Left lung (tissue), 10 donors: Measurements from ENCODE around the gene ANP32B. TPM values are rescaled to one million over a fixed set of nuclear protein-coding genes. Genes with fewer than 3 reads are reported as not detected.

ENCODE experiments used
- ATAC-seq: fragments of 200-7000 bp; cut with Tn5 transposase; one replicate; pipeline ENCODE4 v1.9.1; 2020; ENCODE audit warnings: moderate library complexity
- DNase-seq, 4 donors: peaks; one replicate each; pipeline ENCODE4 v3.0.0-alpha.2; 2013 to 2020
- H3K27ac ChIP-seq, 2 donors: fragments of 200-600 bp; sonication (generic) in 1 of 2; one replicate each; pipeline versions ENCODE4 v1.5.0 to v1.8.0; 2020 to 2021
- H3K27me3 ChIP-seq, 2 donors: fragments of 200-600 bp; sonication (generic) in 1 of 2; one replicate each; pipeline versions ENCODE4 v1.5.0 to v1.8.0; 2020 to 2021
- H3K36me3 ChIP-seq, 2 donors: fragments of 200-600 bp; sonication (generic) in 1 of 2; one replicate each; pipeline versions ENCODE4 v1.5.0 to v1.8.0; 2020 to 2021
- H3K4me1 ChIP-seq, 2 donors: fragments of 200-600 bp; one replicate each; pipeline ENCODE4 v1.8.0; 2021
- H3K4me3 ChIP-seq, 2 donors: fragments of 200-600 bp; sonication (generic) in 1 of 2; one replicate each; pipeline versions ENCODE4 v1.5.0 to v1.8.0; 2020 to 2021; ENCODE audit warnings: mild to moderate bottlenecking in 1 of 2
- H3K9me3 ChIP-seq, 2 donors: fragments of 200-600 bp; sonication (generic) in 1 of 2; one replicate each; pipeline versions ENCODE4 v1.5.0 to v1.8.0; 2020 to 2021
- intact Hi-C, 2 donors: fragments of 100-400 bp; cut with DNase I; formaldehyde crosslinking; loops; one replicate each; pipeline versions ENCODE4 v1.11.2 to v1.14.2; 2022
- polyA plus RNA-seq, 6 donors: library from polyadenylated mRNA; unstranded; fragments of 120-200 nt; gene quantifications; one replicate each; pipeline ENCODE4 v1.2.1, GENCODE V29; 2013; ENCODE audit not compliant: insufficient read length in 6 of 6
- total RNA-seq, 2 donors: library from RNA; stranded (reverse); fragmentation: NEBNext Ultra II Directional; extraction: Animal tissue kit (Norgen Biotek cat#: 25700); gene quantifications; one replicate each; pipeline ENCODE4 v1.2.1, GENCODE V29; 2021
- TF ChIP-seq, protein P1 (sequence below), 2 donors: fragments of 200-600 bp; sonication (generic) in 1 of 2; IDR thresholded peaks; one replicate each; pipeline versions ENCODE4 v1.5.0 to v1.8.0; 2021; ENCODE audit warnings: antibody characterized with exemption in 2 of 2
- donor health status: DM: no; HTN: yes; CAD: no.
- donor health status: DM: no; HTN: no; CAD: no.

ANP32B gene
- total and polyA plus RNA-seq, 8 donors: 84.9 to 318 (median 248) TPM

DNA sequence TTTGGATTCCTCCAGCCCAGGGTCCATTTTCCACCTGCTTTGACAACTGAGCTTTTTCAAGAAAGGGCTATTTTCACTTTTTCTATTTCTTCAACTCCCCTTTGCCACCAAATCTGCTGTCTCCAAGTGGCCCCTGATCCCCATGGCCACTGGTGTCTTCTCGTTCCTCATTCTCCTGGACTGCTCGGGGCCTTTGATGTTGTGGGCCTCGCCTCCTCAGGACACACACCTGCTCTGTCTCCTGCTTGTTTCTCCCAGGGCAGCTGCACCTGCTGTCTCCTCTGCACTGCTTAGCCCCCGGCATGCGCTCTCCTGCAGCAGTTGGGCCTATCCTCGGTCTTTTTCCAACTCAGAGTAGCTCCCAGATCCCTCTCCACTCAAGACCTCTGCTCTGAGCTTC is 57.1 kb downstream of the ANP32B start:
- TF ChIP-seq, protein P1, sequence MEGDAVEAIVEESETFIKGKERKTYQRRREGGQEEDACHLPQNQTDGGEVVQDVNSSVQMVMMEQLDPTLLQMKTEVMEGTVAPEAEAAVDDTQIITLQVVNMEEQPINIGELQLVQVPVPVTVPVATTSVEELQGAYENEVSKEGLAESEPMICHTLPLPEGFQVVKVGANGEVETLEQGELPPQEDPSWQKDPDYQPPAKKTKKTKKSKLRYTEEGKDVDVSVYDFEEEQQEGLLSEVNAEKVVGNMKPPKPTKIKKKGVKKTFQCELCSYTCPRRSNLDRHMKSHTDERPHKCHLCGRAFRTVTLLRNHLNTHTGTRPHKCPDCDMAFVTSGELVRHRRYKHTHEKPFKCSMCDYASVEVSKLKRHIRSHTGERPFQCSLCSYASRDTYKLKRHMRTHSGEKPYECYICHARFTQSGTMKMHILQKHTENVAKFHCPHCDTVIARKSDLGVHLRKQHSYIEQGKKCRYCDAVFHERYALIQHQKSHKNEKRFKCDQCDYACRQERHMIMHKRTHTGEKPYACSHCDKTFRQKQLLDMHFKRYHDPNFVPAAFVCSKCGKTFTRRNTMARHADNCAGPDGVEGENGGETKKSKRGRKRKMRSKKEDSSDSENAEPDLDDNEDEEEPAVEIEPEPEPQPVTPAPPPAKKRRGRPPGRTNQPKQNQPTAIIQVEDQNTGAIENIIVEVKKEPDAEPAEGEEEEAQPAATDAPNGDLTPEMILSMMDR (IDR thresholded peaks at IDR 0.05): no peak
- Histone ChIP-seq H3K4me1 (peaks cover 0 to 12% of the 10 kb centered on the region in 2 donors), H3K36me3 (no peaks in the 10 kb centered on the region), H3K27ac (no peak overlapping the region), H3K4me3 (no peak overlapping the region), H3K9me3 (no peaks in the 10 kb centered on the region), H3K27me3 (no peaks in the 10 kb centered on the region)
- intact Hi-C loops: no loop called here
- ATAC-seq (no peak), DNase-seq (no peak)

DNA sequence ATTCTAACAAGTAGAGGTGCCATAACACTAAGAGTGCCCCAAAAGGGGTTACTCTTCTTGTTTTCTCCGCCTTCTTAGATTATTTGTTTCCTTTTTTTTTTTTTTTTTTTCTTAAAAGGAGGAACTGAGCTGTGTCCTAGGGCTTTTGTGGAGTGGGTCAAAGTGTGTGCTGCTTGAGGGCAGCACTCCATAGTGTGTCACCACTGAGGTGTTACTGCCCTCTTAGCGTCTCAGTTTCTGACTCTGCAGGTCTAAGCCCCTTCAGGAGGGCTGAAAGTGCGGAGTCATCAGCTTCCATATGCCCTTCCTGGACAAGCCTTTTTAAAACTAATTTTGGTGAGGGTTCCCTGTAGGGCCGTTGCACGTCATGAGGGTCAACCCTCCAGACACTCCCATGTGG is 60.8 kb downstream of the ANP32B start:
- ATAC-seq: no peak
- TF ChIP-seq, protein P1 (IDR thresholded peaks at IDR 0.05): no peak
- H3K4me1 ChIP-seq: peaks cover 0 to 15% of the 10 kb centered on the region in 2 donors
- no peaks in the 10 kb centered on the region for H3K27me3 ChIP-seq
- H3K4me3 ChIP-seq: no peak overlapping the region
- H3K9me3 ChIP-seq: no peaks in the 10 kb centered on the region
- DNase-seq: no peak
- H3K36me3 ChIP-seq: no peaks in the 10 kb centered on the region
- intact Hi-C loops: no loop called here
- no peak overlapping the region for H3K27ac ChIP-seq

DNA sequence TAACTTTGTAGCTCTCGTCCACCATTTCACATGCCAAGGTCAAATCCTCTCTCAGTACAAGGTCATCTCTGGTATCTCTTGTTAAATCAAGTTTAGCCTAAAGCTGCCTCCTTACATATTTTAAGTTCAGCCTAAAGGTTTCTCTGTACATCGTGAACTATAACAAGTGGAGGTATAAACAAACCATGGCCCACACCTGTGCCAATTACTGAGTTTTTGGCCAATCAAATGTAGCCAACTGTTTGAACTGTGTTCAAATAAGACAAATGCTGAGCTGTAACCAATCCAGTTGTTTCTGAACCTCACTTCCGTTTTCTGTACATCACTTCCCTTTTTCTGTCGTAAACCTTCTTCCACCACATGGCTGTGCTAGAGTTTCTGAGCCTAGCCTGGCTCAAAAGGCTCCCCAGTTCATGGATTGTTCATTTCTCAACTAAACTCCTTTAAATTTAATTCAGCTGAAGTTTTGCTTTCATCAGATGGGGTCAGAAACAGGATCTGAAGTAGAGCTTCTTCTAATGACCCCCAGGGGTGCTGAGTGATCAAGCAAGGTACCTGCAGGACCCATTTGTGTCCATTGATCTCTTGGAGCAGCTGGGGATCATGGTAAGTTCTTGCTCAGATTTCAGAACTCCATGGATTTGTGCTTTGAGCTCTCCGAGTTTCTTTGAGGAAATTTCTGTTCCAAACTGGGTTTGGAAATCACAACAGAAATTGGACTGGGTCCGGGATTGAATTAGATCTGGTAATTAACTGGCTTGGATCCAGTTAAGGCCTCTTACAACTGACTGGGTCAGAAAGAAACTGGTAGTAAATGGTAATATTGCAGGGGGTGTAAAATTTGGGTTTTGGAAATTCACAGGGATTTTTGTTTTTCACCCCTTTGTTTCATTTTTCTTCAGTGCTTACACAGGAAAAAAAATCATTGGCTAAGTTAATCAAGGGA is 62.4 kb downstream of the ANP32B start:
- Histone ChIP-seq H3K27ac (peak overlapping the region in 1 of 2 donors; percentile 38), H3K4me1 (peaks cover 0 to 15% of the 10 kb centered on the region in 2 donors), H3K9me3 (no peaks in the 10 kb centered on the region), H3K4me3 (peak overlapping the region in 1 of 2 donors; percentile 8), H3K36me3 (no peaks in the 10 kb centered on the region), H3K27me3 (no peaks in the 10 kb centered on the region)
- ATAC-seq (peak; percentile 70), DNase-seq (no peak)
- intact Hi-C loops: no loop called here
- TF ChIP-seq, protein P1 (IDR thresholded peaks at IDR 0.05): no peak

- TF ChIP-seq, protein P1 (IDR thresholded peaks at IDR 0.05): no peak
- intact Hi-C loops: no loop called here
- H3K36me3 ChIP-seq: no peaks in the 10 kb centered on the region
- no peak overlapping the region for H3K27ac ChIP-seq
- H3K4me3 ChIP-seq: peak overlapping the region in 1 of 2 donors; percentile 8
- H3K27me3 ChIP-seq: no peaks in the 10 kb centered on the region
- H3K9me3 ChIP-seq: no peaks in the 10 kb centered on the region
- no peak for ATAC-seq
- no peak for DNase-seq
- peaks cover 0 to 15% of the 10 kb centered on the region in 2 donors for H3K4me1 ChIP-seq
These were observed 63.0 kb downstream of the ANP32B start for GRCh38 chr9:98046180-98046543.

DNA sequence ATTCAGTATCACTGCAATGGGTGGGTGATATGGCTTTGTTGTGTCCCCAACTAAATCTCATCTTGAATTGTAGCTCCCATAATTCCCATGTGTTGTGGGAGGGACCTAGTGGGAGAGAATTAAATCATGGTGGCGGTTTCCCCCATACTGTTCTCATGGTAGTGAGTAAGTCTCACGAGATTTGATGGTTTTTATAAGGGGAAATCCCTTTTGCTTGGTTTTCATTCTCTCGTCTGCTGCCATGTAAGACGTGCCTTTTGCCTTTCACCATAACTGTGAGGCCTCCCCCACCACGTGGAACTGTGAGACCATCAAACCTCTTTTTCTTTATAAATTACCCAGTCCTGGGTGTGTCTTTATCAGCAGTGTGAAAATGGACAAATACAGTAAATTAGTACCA is 63.9 kb downstream of the ANP32B start:
- no peaks in the 10 kb centered on the region for H3K36me3 ChIP-seq
- no peak overlapping the region for H3K4me3 ChIP-seq
- intact Hi-C loops: no loop called here
- TF ChIP-seq, protein P1 (IDR thresholded peaks at IDR 0.05): no peak
- no peak overlapping the region for H3K27ac ChIP-seq
- H3K9me3 ChIP-seq: no peaks in the 10 kb centered on the region
- ATAC-seq: no peak
- H3K4me1 ChIP-seq: peaks cover 0 to 15% of the 10 kb centered on the region in 2 donors
- H3K27me3 ChIP-seq: no peaks in the 10 kb centered on the region
- no peak for DNase-seq
